ENCODE measurements around the gene FHAD1.

- TF ChIP-seq ZNF70 (CRISPR knock-in tag; IDR thresholded peaks at IDR 0.05): no peak
- TF ChIP-seq ESRRG (CRISPR knock-in tag; IDR thresholded peaks at IDR 0.05): no peak
Measured at GRCh38 chr1:15394258-15394690, 147.3 kb downstream of the FHAD1 start.

Measured in SK-N-SH treated with all-trans-retinoic acid at 6 μM for 48 hours (cell line).